Stimulated activated naive B cell treated with anti-CD40 and anti-IgM and Interleukin-4, amounts not matched to agents 10 μg/mL and 1 μg/mL and 100 μg/mL, for 72 hours (primary cell): ENCODE results near the gene SKIL.
"Not testable (repeated sequence)": the region's sequence is repeated elsewhere in the genome, so short reads cannot be mapped to it uniquely, and the experiment has no call there.

Experiments
- ATAC-seq, 2 donors: fragments of 150-1000 bp; cut with Tn5 transposase; replicated peaks; 2 replicates each; pipeline ENCODE4 v1.10.0; 2021; ENCODE audit warnings: moderate library complexity in 1 of 2
- DNase-seq: peaks from one replicate; pipeline ENCODE4 v3.0.0; 2021
- H3K27ac Mint-ChIP-seq: one replicate; pipeline ENCODE4 v1.8.0; 2022; ENCODE audit warnings: mild to moderate bottlenecking, mixed read lengths
- H3K27me3 Mint-ChIP-seq, 2 donors: one replicate each; pipeline ENCODE4 v1.8.0; 2022; ENCODE audit warnings: mixed read lengths in 2 of 2
- H3K36me3 Mint-ChIP-seq, 2 donors: one replicate each; pipeline ENCODE4 v1.8.0; 2022; ENCODE audit warnings: mixed read lengths in 2 of 2, mild to moderate bottlenecking in 1 of 2
- H3K4me1 Mint-ChIP-seq, 2 donors: one replicate each; pipeline ENCODE4 v1.8.0; 2022; ENCODE audit warnings: mixed read lengths in 2 of 2, mild to moderate bottlenecking in 1 of 2
- H3K4me3 Mint-ChIP-seq, 2 donors: one replicate each; pipeline ENCODE4 v1.8.0; 2022; ENCODE audit warnings: mild to moderate bottlenecking in 2 of 2, mixed read lengths in 2 of 2, moderate library complexity in 1 of 2
- H3K9me3 Mint-ChIP-seq, 2 donors: one replicate each; pipeline ENCODE4 v1.8.0; 2022; ENCODE audit warnings: mixed read lengths in 2 of 2, mild to moderate bottlenecking in 1 of 2

SKIL gene

DNA sequence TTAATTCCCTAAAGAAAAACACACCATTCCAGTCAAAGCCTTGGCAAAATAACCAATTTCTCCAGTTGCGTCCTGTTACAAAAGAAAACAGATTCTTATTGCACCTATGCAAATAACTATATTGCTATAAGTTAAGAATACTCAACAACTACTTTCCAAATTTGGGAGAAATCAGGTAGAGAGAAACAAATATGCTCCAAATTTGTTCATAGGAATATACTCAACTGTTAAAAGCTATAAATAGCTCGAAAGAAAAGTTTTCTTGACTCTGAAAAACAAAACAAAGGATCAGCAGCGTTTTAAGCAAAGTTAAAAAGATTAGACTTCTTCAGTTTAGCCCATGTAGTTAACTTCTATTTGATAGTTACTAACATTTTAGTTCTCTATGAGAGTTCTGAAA is 20.1 kb upstream of the SKIL start:
- Mint-ChIP-seq H3K27ac (no peak overlapping the region), H3K4me1 (peaks cover under 1 to 3% of the 10 kb centered on the region in 2 donors), H3K27me3 (no peaks in the 10 kb centered on the region), H3K36me3 (no peaks in the 10 kb centered on the region), H3K4me3 (no peak overlapping the region), H3K9me3 (peaks cover 0 to 6% of the 10 kb centered on the region in 2 donors)
- no peak for DNase-seq
- no peak for ATAC-seq

DNA sequence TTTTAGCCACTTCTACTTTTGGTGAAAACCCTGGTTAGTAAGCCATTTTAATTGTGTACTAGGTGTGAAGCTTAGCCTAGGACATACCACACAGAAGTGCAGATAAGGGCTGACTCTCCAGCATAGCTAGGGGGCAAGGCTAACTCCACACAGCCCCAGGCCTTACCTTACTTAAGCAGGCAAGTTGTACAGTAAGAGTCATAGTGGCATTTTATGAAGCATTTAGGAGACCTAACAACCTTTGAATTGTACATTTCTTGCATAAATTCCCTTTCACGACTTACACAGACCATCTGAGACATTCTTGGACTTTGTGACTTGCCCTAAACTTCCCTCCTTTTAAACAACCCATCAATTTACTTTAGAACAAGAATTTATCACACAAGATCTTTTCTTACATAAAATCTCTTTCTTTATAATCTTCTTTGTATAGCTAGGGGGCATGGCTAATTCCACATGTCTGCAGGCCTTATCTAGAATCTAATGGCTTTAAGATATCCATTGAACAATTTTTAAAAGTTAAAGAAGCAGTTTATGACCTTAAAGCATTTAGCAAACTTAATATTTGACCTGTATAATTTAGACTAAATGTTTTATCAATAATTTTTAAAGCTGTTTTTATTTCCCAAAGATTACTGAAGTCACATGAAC is 18.7 kb upstream of the SKIL start:
- H3K27me3 Mint-ChIP-seq: no peaks in the 10 kb centered on the region
- no peak overlapping the region for H3K4me3 Mint-ChIP-seq
- H3K9me3 Mint-ChIP-seq: peaks cover 0 to 5% of the 10 kb centered on the region in 2 donors
- H3K36me3 Mint-ChIP-seq: no peaks in the 10 kb centered on the region
- no peaks in the 10 kb centered on the region for H3K4me1 Mint-ChIP-seq
- DNase-seq: no peak
- ATAC-seq: no peak
- H3K27ac Mint-ChIP-seq: no peak overlapping the region

DNA sequence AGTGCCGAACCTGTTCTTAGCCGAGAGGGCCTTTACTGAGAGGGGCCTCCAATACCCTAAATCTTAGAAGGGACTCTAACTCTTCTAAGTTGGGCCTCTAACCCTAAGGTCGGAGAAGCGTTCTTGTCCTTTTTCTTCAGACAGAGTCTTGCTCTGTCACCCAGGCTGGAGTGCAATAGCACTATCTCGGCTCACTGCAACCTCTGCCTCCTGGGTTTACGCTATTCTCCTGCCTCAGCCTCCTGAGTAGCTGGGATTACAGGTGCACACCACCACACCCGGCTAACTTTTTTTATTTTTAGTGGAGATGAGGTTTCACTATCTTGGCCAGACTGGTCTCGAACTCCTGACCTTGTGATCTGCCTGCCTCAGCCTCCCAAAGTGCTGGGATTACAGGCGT is 15.2 kb upstream of the SKIL start:
- H3K27me3 Mint-ChIP-seq, H3K4me3 Mint-ChIP-seq, DNase-seq, H3K4me1 Mint-ChIP-seq, H3K27ac Mint-ChIP-seq, H3K9me3 Mint-ChIP-seq, H3K36me3 Mint-ChIP-seq, ATAC-seq: not testable (repeated sequence)

DNA sequence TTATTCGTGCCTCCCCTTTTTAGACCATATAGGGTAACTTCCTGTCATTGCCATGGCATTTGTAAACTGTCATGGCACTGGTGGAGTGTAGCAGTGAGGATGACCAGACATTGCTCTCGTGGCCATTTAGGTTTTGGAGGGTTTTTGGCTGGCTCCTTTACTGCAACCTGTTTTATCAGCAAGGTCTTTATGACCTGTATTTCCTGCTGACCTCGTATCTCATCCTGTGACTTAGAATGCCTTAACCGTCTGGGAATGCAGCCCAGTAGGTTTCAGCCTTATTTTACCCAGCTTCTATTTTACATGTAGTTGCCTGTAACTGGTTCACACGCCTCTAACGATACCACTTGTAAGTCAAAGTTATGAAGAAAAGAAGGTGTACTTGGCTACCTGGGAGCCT is 13.7 kb upstream of the SKIL start:
- not testable (repeated sequence) for H3K36me3 Mint-ChIP-seq, DNase-seq, H3K27ac Mint-ChIP-seq, ATAC-seq, H3K9me3 Mint-ChIP-seq, H3K27me3 Mint-ChIP-seq, H3K4me3 Mint-ChIP-seq
- H3K4me1 Mint-ChIP-seq: peaks cover 11 to 24% of the 10 kb centered on the region in 2 donors

DNA sequence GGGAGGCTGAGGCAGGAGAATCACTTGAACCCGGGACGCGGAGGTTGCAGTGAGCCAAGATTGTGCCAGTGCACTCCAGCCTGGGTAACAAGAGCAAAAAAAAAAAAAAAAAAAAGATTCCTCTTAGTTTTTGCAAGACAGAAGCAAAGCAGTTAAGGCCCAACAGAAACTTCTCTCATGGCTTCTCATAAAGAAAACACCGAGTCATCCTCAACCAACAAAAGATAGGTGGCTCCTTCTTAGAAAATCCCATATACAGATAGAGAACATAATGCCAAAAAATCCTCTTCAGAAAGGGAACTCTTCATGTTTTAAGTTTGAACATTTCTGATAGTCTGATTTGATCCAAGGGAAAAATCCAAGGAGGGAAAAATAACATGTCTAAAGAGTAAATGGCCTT is 12.5 kb upstream of the SKIL start:
- Mint-ChIP-seq H3K27ac (no peak overlapping the region), H3K36me3 (no peaks in the 10 kb centered on the region), H3K9me3 (no peaks in the 10 kb centered on the region), H3K4me3 (no peak overlapping the region), H3K27me3 (no peaks in the 10 kb centered on the region), H3K4me1 (peaks cover 19 to 35% of the 10 kb centered on the region in 2 donors)
- DNase-seq (no peak), ATAC-seq (no peak)

DNA sequence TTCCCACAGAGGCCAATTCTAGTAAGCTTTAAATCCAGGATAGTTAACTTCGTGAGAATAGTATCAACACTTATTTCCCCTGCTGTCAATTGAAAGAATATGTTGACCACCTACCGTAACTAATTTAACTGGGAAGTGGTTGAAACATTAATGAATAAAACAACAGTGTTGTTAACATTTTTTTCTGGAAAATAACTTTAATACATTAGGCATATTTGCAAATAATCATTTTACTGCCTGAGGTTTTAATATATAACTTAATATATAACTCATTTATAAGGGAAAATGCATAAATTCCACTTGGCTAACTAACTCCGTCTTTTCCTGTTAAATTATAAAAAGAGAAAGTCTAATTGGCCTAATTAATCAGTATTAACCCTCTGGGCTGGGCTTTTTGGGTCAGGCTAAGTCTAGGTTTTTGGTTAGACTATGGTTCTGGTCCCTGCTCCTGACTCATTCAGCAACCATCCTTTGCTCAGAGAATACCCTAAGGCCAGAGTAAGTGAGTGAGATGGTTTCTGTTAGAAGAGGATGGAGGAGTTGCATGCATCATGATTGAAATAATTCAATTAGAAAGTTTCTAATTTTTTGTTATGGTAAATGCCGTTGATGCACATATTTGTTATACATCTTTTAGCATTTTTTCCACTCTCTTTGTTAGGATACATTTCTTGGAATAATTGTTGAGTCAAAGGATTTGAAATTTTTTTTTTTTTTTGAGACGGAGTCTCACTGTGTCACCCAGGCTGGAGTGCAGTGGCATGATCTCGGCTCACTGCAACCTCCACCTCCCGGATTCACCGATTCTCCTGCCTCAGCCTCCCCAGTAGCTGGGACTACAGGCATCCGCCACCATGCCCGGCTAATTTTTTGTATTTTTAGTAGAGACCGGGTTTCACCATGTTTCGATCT is 10.8 kb upstream of the SKIL start:
- no peaks in the 10 kb centered on the region for H3K9me3 Mint-ChIP-seq
- no peaks in the 10 kb centered on the region for H3K36me3 Mint-ChIP-seq
- no peaks in the 10 kb centered on the region for H3K27me3 Mint-ChIP-seq
- DNase-seq (no peak), ATAC-seq (peak; percentile 83 to 87)
- H3K4me3 Mint-ChIP-seq: no peak overlapping the region
- peaks cover 27 to 48% of the 10 kb centered on the region in 2 donors for H3K4me1 Mint-ChIP-seq
- H3K27ac Mint-ChIP-seq: no peak overlapping the region

DNA sequence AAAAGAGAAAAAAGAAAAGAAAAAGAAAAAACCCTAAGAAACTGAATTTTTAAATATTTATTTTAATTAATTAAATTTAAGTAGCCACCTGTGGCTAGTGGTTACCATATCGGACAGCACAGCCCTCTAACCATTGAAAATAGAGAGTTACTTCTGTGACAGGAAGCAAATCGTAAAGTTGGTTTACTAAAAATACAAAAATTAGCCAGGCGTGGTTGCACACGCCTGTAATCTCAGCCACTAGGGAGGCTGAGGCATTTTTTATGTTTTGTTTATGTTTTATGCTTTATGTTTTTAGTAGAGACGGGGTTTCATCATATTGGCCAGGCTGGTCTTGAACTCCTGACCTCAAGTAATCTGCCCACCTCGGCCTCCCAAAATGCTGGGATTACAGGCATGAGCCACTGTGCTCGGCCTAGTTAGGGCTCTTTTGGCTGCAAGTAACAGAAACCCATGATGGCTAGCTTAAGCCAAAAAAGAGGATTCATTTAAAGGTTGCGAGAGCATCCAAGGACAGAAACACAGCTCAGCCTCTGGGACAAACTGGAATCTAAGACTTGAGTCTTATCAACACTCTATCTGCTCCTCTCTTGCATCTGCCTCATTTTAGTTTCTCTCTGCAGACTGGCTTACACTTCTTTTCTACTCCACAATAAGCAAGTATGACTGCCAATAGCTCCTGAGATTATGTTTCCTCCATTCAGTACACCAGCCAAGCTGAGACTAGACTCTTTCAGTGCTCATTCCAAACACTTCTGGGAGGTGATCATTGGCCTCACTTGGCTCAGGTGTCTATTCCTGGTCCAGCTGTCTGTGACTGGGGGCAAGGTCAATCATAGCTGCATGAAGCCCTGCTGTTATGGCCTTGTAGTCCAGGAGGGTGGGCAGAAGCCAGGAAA is 6.8 kb upstream of the SKIL start:
- peak overlapping the region; percentile 53 to 60 for H3K4me3 Mint-ChIP-seq
- DNase-seq: no peak
- no peaks in the 10 kb centered on the region for H3K9me3 Mint-ChIP-seq
- H3K36me3 Mint-ChIP-seq: no peaks in the 10 kb centered on the region
- peak overlapping the region; percentile 84 for H3K27ac Mint-ChIP-seq
- peaks cover 34 to 72% of the 10 kb centered on the region in 2 donors for H3K4me1 Mint-ChIP-seq
- no peaks in the 10 kb centered on the region for H3K27me3 Mint-ChIP-seq
- ATAC-seq: no peak

DNA sequence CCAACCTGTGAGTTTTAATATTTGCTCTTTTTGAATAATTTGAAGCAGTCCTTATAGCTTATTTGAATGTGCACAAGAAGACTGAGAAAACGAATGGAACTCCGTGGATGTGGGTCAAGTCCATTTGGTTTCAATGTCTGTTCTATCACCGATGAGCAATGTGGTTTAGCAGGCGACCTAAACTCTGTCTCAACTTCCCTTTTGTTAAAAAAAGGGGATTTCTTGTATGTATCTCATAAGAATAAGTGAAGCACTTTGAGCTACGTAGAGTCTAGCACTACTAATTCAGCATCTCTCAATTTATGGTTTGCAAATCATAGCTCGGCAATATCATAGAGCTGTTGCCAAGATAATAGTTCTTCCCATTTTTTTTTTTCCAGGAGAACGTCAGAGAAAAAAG is 4.6 kb upstream of the SKIL start:
- Mint-ChIP-seq H3K4me1 (peaks cover 34 to 72% of the 10 kb centered on the region in 2 donors), H3K4me3 (no peak overlapping the region), H3K27me3 (no peaks in the 10 kb centered on the region), H3K27ac (no peak overlapping the region), H3K36me3 (peaks cover 1 to 4% of the 10 kb centered on the region in 2 donors), H3K9me3 (no peaks in the 10 kb centered on the region)
- peak; percentile 32 for DNase-seq
- peak; percentile 33 to 36 for ATAC-seq

DNA sequence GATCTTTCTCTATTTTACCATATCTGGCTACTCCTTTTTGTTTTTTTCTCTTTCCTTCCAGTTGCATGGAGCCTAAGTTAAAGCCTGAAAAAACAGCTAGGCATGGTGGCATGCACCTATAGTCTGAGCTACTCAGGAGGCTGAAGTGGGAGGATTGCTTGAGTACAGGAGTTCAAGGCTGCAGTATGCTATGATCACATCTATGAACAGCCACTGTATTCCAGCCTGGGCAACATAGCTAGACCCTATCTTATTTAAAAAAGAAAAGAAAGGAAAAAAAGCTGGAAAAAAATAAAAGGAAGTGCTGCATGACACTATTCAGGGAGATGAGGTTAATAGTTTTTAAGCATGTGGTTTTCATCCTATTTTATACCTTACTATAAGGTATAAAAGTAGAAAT is 4.0 kb upstream of the SKIL start:
- Mint-ChIP-seq H3K27ac (peak overlapping the region; percentile 14), H3K36me3 (peaks cover 1 to 7% of the 10 kb centered on the region in 2 donors), H3K4me3 (peak overlapping the region in 1 of 2 donors; percentile 43), H3K27me3 (no peaks in the 10 kb centered on the region), H3K9me3 (no peaks in the 10 kb centered on the region), H3K4me1 (peaks cover 37 to 71% of the 10 kb centered on the region in 2 donors)
- DNase-seq (no peak), ATAC-seq (no peak)

DNA sequence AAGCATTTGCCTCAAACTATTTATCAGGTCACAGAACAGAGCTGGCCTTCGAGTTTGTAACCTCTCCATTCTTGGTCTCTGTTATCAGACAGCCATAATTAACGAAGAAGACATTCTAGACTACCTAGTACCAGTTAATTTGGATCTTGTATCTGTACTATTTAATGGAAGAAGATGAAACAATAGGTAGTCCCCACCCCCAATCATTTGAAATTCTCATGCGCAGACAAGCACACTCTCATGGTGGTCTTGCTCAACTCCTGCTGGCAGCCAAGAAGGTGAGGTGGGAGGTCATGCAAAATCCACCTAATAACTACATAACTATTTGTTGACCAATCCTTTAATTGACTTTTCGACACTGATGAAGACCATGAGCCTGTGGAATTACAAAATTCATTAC is 2.8 kb upstream of the SKIL start:
- no peaks in the 10 kb centered on the region for H3K27me3 Mint-ChIP-seq
- peaks cover 37 to 69% of the 10 kb centered on the region in 2 donors for H3K4me1 Mint-ChIP-seq
- no peak overlapping the region for H3K27ac Mint-ChIP-seq
- DNase-seq (no peak), ATAC-seq (no peak)
- H3K4me3 Mint-ChIP-seq: no peak overlapping the region
- H3K36me3 Mint-ChIP-seq: peaks cover 1 to 13% of the 10 kb centered on the region in 2 donors
- H3K9me3 Mint-ChIP-seq: no peaks in the 10 kb centered on the region

DNA sequence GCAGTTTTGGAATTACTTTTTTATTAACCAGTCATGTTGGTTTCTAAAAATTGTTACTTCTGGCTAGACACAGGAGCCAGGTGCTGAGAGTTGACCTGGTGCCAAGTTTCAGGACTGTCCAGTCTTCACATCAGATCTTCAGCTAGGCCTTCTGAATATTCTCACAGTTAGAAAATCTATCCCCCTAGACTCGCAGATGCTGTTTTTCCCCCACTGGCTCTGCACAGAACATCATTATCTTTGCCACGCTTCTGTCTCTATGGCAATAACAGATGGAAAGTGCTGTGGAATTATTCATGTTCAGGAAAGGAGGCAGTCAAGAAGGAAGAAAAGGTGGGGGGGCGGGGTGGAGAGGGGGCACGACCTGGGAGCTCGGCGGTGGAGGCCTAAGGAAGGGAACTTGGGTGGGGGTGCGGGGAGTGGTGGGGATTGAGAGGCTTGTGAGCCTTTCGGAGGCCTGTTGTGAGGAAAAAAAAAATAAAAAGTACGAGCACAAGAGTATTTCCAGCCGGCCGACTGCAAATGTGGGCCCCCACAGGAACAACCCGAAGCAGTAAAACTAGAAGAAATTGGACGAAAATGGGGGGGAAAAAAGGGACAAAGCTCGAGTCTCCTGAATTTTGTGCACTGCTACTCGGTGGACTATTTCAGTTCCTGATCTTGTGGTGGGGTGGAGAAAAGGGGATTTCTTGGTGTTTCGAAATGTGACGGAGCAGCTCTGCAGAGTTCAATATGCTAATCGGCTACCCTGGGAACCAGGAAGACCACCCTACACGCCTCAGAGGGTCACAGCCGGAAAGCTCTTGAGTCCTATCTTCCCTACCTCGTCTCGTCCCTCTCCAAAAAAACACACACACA is 1.5 kb upstream of the SKIL start:
- peaks cover 8 to 23% of the 10 kb centered on the region in 2 donors for H3K36me3 Mint-ChIP-seq
- peak overlapping the region; percentile 86 for H3K4me3 Mint-ChIP-seq
- DNase-seq (peak; percentile 73), ATAC-seq (peak; percentile 35 to 43)
- no peaks in the 10 kb centered on the region for H3K27me3 Mint-ChIP-seq
- no peaks in the 10 kb centered on the region for H3K9me3 Mint-ChIP-seq
- peaks cover 37 to 69% of the 10 kb centered on the region in 2 donors for H3K4me1 Mint-ChIP-seq
- peak overlapping the region; percentile 99 for H3K27ac Mint-ChIP-seq

DNA sequence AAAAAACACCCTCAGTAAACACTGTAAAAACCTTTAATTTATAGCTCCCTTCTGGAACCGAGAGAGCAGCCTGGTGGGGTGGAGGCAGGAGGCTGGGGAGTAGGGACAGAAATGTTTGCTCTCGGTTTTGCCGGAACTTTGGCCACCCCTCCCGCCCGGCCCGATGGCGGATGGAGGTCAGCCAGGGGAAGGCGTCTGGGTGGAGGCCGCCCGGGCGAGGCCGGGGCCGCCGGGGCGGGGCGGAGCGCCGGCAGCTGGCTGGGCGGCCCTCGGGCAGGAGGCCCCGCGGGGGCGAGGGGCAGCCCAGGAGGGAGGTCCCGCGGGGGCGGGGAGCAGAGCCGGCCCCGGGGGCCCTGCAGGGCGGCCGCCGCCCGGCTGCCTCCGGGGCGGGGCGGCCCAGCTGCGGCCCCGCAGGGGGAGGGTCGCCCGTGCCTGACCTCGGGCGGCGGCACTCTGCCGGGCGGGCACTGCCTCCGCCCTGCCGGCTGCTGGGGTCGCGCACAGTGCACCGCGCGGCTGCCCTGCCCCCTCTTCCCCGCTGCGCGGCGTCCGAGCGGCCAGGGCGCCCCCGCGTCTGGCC is 829 bp upstream of the SKIL start:
- peaks cover 35 to 72% of the 10 kb centered on the region in 2 donors for H3K4me1 Mint-ChIP-seq
- no peaks in the 10 kb centered on the region for H3K9me3 Mint-ChIP-seq
- no peaks in the 10 kb centered on the region for H3K27me3 Mint-ChIP-seq
- ATAC-seq (peak; percentile 51 to 57), DNase-seq (peak; percentile 86)
- peak overlapping the region; percentile 99 for H3K27ac Mint-ChIP-seq
- H3K36me3 Mint-ChIP-seq: peaks cover 11 to 30% of the 10 kb centered on the region in 2 donors
- peak overlapping the region; percentile 86 for H3K4me3 Mint-ChIP-seq
